ENCODE results near the gene RARRES2. TPM values are rescaled to one million over a fixed set of nuclear protein-coding genes. Genes with fewer than 3 reads are reported as not detected.

RARRES2 gene
- total and polyA plus RNA-seq, 2 of the 13 experiments (the other 11 are each of a cell fraction or from before 2014, with no cell fraction given): 134 to 172 TPM

- TF ChIP-seq ATF4 (CRISPR knock-in tag; IDR thresholded peaks at IDR 0.05) (peak in 1 of 2 experiments; percentile 16; a peak in 1 of 4 replicates), STAT5B (CRISPR knock-in tag; IDR thresholded peaks at IDR 0.05) (peak; percentile 12; the same call in 1 of the 2 replicates), AGO2 (optimal IDR thresholded peaks at IDR 0.05; ENCODE audit: low read depth, low read length) (peak; percentile 90), ZSCAN29 (CRISPR knock-in tag; conservative IDR thresholded peaks at IDR 0.05) (peak; percentile 73), ZNF121 (CRISPR knock-in tag; IDR thresholded peaks at IDR 0.05) (peak; percentile 61), MIXL1 (CRISPR knock-in tag; IDR thresholded peaks at IDR 0.05) (no peak), ZSCAN30 (CRISPR knock-in tag; IDR thresholded peaks at IDR 0.05) (peak; percentile 96), ZNF329 (CRISPR knock-in tag; IDR thresholded peaks at IDR 0.05; ENCODE audit: low read depth) (peak; percentile 69; the same call in 1 of the 2 replicates), ZNF343 (CRISPR knock-in tag; IDR thresholded peaks at IDR 0.05) (peak; percentile 50; the same call in 1 of the 2 replicates), GATAD1 (CRISPR knock-in tag; IDR thresholded peaks at IDR 0.05) (peak; percentile 85), TBP (CRISPR knock-in tag; IDR thresholded peaks at IDR 0.05) (no peak), FOXK2 (IDR thresholded peaks at IDR 0.05) (peak; percentile 91), HNRNPK (IDR thresholded peaks at IDR 0.05; ENCODE audit: low read depth, low read length, poor library complexity, severe bottlenecking) (peak; percentile 66), STAG1 (CRISPR knock-in tag; IDR thresholded peaks at IDR 0.05) (peak; percentile 47), HHEX (CRISPR knock-in tag; IDR thresholded peaks at IDR 0.05) (no peak), ZNF17 (CRISPR knock-in tag; IDR thresholded peaks at IDR 0.05) (0 out of 2 replicates have a peak, but pooled peaks have one; percentile 88), SMAD1 (CRISPR knock-in tag; IDR thresholded peaks at IDR 0.05; ENCODE audit: borderline replicate concordance, low read depth) (peak; percentile 92), BATF2 (CRISPR knock-in tag; IDR thresholded peaks at IDR 0.05) (0 out of 2 replicates have a peak, but pooled peaks have one; percentile 80), ZHX2 (IDR thresholded peaks at IDR 0.05; ENCODE audit: low read depth) (no peak; the same call in 1 of the 2 replicates), ZHX2 (CRISPR knock-in tag; IDR thresholded peaks at IDR 0.05; ENCODE audit: borderline replicate concordance) (peak; percentile 61; the same call in 1 of the 2 replicates), HOMEZ (CRISPR knock-in tag; IDR thresholded peaks at IDR 0.05; ENCODE audit: low read depth) (peak; percentile 81; the same call in 1 of the 2 replicates)
Observed at GRCh38 chr7:150322833-150323681, 18.4 kb downstream of the RARRES2 start, which contains the start of the genes ACTR3C and LRRC61 (continued).

Measured in HepG2 (cell line).